GM12878 (cell line): Measurements from ENCODE around the gene SIGLECL1. TPM values are rescaled to one million over a fixed set of nuclear protein-coding genes. Genes with fewer than 3 reads are reported as not detected.

Experiments
- ATAC-seq: fragments of 200-7000 bp; cut with Tn5 transposase; 3 replicates; pipeline ENCODE4 v1.9.1; 2020; ENCODE audit warnings: mild to moderate bottlenecking, moderate library complexity
- BruUV-seq: library from RNA; stranded (reverse); fragments of 400-500 nt; replicated peaks from 2 replicates; lab custom pipeline; 2021; lab: Mats Ljungman, UMichigan
- CTCF ChIA-PET: fragments of 300-600 bp; sonication (Branson Sonifier 250); formaldehyde crosslinking; extraction: SDS; loops from one replicate; lab custom pipeline; 2021; ENCODE audit warnings: inconsistent platforms; lab: Yijun Ruan, JAX
- POLR2A ChIA-PET: fragments of 350-600 bp; formaldehyde crosslinking; extraction: SDS; loops from one replicate; lab custom pipeline; 2021; ENCODE audit warnings: inconsistent platforms; lab: Charles Lee
- RAD21 ChIA-PET: fragments of 300-600 bp; sonication (Branson Sonifier 250); formaldehyde crosslinking; loops from one replicate; lab custom pipeline; 2023; ENCODE audit warnings: antibody characterized with exemption; ENCODE audit not compliant: unreplicated experiment; lab: Charles Lee
- SMC1A ChIA-PET: fragments of 300-600 bp; sonication (Branson Sonifier 250); formaldehyde crosslinking; loops from one replicate; lab custom pipeline; 2023; ENCODE audit not compliant: unreplicated experiment, uncharacterized antibody; lab: Charles Lee
- DNase-seq: peaks from one replicate; pipeline ENCODE4 v3.0.0-alpha.2; 2011; ENCODE audit warnings: low read depth, low spot score
- FAIRE-seq: peaks from 3 replicates; lab custom pipeline; 2011; peaks lifted over from hg19 to GRCh38; lab: Jason Lieb, UNC
- H2AFZ ChIP-seq: 2 replicates; pipeline ENCODE4 v1.6.0; 2011; ENCODE audit warnings: low read depth, low read length, control low read depth; ENCODE audit not compliant: control insufficient read depth
- H3K27ac ChIP-seq: 2 replicates; pipeline ENCODE4 v1.5.1; 2011; ENCODE audit warnings: control low read depth; ENCODE audit not compliant: control insufficient read depth, insufficient read depth
- H3K27me3 ChIP-seq, 2 experiments: replicated peaks in 1 of 2; 2 replicates each; pipeline versions ENCODE4 v1.6.0 to v1.6.1; 2011; ENCODE audit warnings: low read length in 1 of 2; ENCODE audit not compliant: control insufficient read depth in 2 of 2, insufficient read depth in 2 of 2
- H3K36me3 ChIP-seq, 2 experiments: 2 replicates each; pipeline ENCODE4 v1.5.1; 2011; ENCODE audit warnings: low read length in 1 of 2; ENCODE audit not compliant: control insufficient read depth in 2 of 2, insufficient read depth in 2 of 2
- H3K4me1 ChIP-seq: 2 replicates; pipeline ENCODE4 v1.6.1; 2011; ENCODE audit warnings: mild to moderate bottlenecking, low read length, moderate library complexity, mixed read lengths; ENCODE audit not compliant: control insufficient read depth, insufficient read depth
- H3K4me2 ChIP-seq: 2 replicates; pipeline ENCODE4 v1.6.0; 2011; ENCODE audit warnings: control low read depth; ENCODE audit not compliant: control insufficient read depth, insufficient read depth
- H3K4me3 ChIP-seq: fragments of 200-600 bp; sonication (generic); 2 replicates; pipeline ENCODE4 v1.5.1; 2016
- H3K79me2 ChIP-seq: 2 replicates; pipeline ENCODE4 v1.6.0; 2011; ENCODE audit warnings: low read length; ENCODE audit not compliant: control insufficient read depth, insufficient read depth
- H3K9ac ChIP-seq: 2 replicates; pipeline ENCODE4 v1.8.0; 2011; ENCODE audit warnings: low read length, control low read depth, mixed read lengths; ENCODE audit not compliant: control insufficient read depth, insufficient read depth
- H3K9me3 ChIP-seq: replicated peaks from 3 replicates; pipeline ENCODE4 v1.5.1; 2011; ENCODE audit warnings: mild to moderate bottlenecking, low read length; ENCODE audit not compliant: control insufficient read depth, insufficient read depth
- H4K20me1 ChIP-seq: 2 replicates; pipeline ENCODE4 v1.6.0; 2011; ENCODE audit not compliant: control insufficient read depth, insufficient read depth
- CHD1 ChIP-seq: IDR thresholded peaks from 2 replicates; pipeline ENCODE4 v1.6.1; 2012; ENCODE audit warnings: low read depth, low read length, improper control_type of control experiment
- IKZF2 ChIP-seq, 2 experiments: fragments of 450-650 bp; IDR thresholded peaks; 2 replicates each; pipeline ENCODE4 v1.6.1; 2017; ENCODE audit warnings: mild to moderate bottlenecking in 2 of 2, moderate library complexity in 2 of 2
- PAX8 ChIP-seq: fragments of 450-650 bp; IDR thresholded peaks from 2 replicates; pipeline ENCODE4 v1.6.1; 2017; ENCODE audit warnings: mild to moderate bottlenecking, moderate library complexity
- RAD51 ChIP-seq: fragments of 450-650 bp; IDR thresholded peaks from 2 replicates; pipeline ENCODE4 v1.6.1; 2016; ENCODE audit warnings: moderate library complexity, mild to moderate bottlenecking, inconsistent platforms
- REST ChIP-seq: IDR thresholded peaks from 2 replicates; pipeline ENCODE4 v1.6.1; 2012; ENCODE audit warnings: mild to moderate bottlenecking, low read depth, low read length
- RFX5 ChIP-seq: IDR thresholded peaks from 2 replicates; pipeline ENCODE4 v1.6.1; 2011; ENCODE audit warnings: low read depth, low read length, improper control_type of control experiment
- SREBF1 ChIP-seq: IDR thresholded peaks from 2 replicates; pipeline ENCODE4 v1.6.1; 2012; ENCODE audit warnings: mild to moderate bottlenecking, low read length
- TCF12 ChIP-seq: IDR thresholded peaks from 2 replicates; pipeline ENCODE4 v1.6.1; 2011; ENCODE audit warnings: low read depth, mild to moderate bottlenecking, low read length
- ZZZ3 ChIP-seq: IDR thresholded peaks from 2 replicates; pipeline ENCODE4 v1.6.1; 2011; ENCODE audit warnings: low read depth; ENCODE audit not compliant: control insufficient read depth, insufficient read length
- in situ Hi-C: fragments of 300-500 bp; cut with MboI; formaldehyde crosslinking; loops from 9 replicates; pipeline ENCODE4 v1.14.3; 2018; ENCODE audit warnings: mixed read lengths
- intact Hi-C: fragments of 100-400 bp; cut with micrococcal nuclease; formaldehyde crosslinking; loops from one replicate; pipeline ENCODE4 v1.14.2; 2022; ENCODE audit not compliant: unreplicated experiment
- polyA plus RNA-seq, 11 experiments: library from polyadenylated mRNA; depleted of rRNA in 4 of 11; unstranded in 6 of 11; stranded (reverse) in 5 of 11; fragments of >200 nt; fragmentation: Nextera tagmentation in 4 of 11; fragmentation: Illumina TruSeq in 1 of 11; extraction: Ambion mirVana in 4 of 11; extraction: Trizol in 1 of 11; gene quantifications; 1 replicate in 1 of 11; 2 replicates in 10 of 11; pipeline versions ENCODE4 v1.2.1 to v1.2.3, GENCODE V29; 2011 to 2016; ENCODE audit warnings: inconsistent platforms in 2 of 11, missing spikeins in 2 of 11, low read depth in 1 of 11
- total RNA-seq, 4 experiments: library from RNA; depleted of rRNA in 3 of 4; stranded (reverse); fragments of >200 nt in 3 of 4; fragmentation: Illumina TruSeq in 1 of 4; extraction: Trizol in 1 of 4; gene quantifications; 2 replicates each; pipeline versions ENCODE4 v1.2.1 to v1.2.3, GENCODE V29; 2013 to 2021
- TF ChIP-seq, protein P1 (sequence below): fragments of 450-650 bp; formaldehyde crosslinking; IDR thresholded peaks from 2 replicates; pipeline ENCODE4 v1.4.0; 2020; ENCODE audit warnings: mild to moderate bottlenecking, moderate library complexity

The SIGLECL1 gene
- total and polyA plus RNA-seq, 10 of the 15 experiments (the other 5 are each of a cell fraction or from before 2014, with no cell fraction given), result not detected

DNA sequence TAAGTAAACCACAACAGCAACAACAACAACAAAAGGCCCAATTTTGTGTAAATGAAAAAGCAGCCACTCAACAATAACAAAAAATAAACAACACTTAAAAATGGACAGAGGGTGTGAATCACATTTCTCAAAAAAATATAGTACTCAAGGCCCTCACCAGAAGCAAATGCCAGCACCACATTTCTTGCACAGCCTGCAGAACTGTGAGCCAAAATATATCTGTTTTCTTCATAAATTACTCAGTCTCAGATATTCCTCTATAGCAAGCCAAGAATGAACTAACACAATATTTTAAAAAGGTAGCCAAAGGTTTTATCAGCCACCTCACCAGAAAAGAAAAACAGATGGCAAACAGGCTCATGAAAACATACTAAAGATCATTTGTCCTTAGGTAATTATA is 29.9 kb upstream of the SIGLECL1 start:
- DNase-seq, result no peak
- no peak for ATAC-seq

More for the DNA sequence above, 29.9 kb upstream of the SIGLECL1 start:
- ChIA-PET POLR2A (no interaction called here), CTCF (no interaction called here), SMC1A (no interaction called here), RAD21 (no interaction called here)
- BruUV-seq, result no TSS peak
- Histone ChIP-seq H3K9ac (no peak overlapping the region), H4K20me1 (no peaks in the 10 kb centered on the region), H3K4me1 (no peaks in the 10 kb centered on the region), H3K9me3 (no peaks in the 10 kb centered on the region; the same call in 2 of the 3 replicates), H3K79me2 (no peaks in the 10 kb centered on the region), H3K36me3 (no peaks in the 10 kb centered on the region), H2AFZ (no peak overlapping the region), H3K27me3 (no peaks in the 10 kb centered on the region; a peak in 1 of 4 replicates), H3K27ac (no peak overlapping the region), H3K4me3 (no peak overlapping the region), H3K4me2 (no peak overlapping the region)
- TF ChIP-seq ZZZ3, result no peak
- no peak for TF ChIP-seq RAD51
- TF ChIP-seq IKZF2 (IDR thresholded peaks at IDR 0.05), result no peak
- TF ChIP-seq, protein P1, sequence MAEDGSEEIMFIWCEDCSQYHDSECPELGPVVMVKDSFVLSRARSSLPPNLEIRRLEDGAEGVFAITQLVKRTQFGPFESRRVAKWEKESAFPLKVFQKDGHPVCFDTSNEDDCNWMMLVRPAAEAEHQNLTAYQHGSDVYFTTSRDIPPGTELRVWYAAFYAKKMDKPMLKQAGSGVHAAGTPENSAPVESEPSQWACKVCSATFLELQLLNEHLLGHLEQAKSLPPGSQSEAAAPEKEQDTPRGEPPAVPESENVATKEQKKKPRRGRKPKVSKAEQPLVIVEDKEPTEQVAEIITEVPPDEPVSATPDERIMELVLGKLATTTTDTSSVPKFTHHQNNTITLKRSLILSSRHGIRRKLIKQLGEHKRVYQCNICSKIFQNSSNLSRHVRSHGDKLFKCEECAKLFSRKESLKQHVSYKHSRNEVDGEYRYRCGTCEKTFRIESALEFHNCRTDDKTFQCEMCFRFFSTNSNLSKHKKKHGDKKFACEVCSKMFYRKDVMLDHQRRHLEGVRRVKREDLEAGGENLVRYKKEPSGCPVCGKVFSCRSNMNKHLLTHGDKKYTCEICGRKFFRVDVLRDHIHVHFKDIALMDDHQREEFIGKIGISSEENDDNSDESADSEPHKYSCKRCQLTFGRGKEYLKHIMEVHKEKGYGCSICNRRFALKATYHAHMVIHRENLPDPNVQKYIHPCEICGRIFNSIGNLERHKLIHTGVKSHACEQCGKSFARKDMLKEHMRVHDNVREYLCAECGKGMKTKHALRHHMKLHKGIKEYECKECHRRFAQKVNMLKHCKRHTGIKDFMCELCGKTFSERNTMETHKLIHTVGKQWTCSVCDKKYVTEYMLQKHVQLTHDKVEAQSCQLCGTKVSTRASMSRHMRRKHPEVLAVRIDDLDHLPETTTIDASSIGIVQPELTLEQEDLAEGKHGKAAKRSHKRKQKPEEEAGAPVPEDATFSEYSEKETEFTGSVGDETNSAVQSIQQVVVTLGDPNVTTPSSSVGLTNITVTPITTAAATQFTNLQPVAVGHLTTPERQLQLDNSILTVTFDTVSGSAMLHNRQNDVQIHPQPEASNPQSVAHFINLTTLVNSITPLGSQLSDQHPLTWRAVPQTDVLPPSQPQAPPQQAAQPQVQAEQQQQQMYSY (CRISPR knock-in tag), result no peak
- TF ChIP-seq PAX8, result no peak
- TF ChIP-seq TCF12, result no peak
- TF ChIP-seq REST, result no peak
- TF ChIP-seq RFX5, result no peak
- no peak for TF ChIP-seq CHD1
- TF ChIP-seq SREBF1, result no peak
- intact Hi-C loops, result no loop called here
- in situ Hi-C loops, result no loop called here
- no peak for FAIRE-seq
